Measurements from ENCODE around the gene CD226.
A peak's percentile ranks its signal among the peaks of the same experiment; 100 is the strongest.

The CD226 gene

DNA sequence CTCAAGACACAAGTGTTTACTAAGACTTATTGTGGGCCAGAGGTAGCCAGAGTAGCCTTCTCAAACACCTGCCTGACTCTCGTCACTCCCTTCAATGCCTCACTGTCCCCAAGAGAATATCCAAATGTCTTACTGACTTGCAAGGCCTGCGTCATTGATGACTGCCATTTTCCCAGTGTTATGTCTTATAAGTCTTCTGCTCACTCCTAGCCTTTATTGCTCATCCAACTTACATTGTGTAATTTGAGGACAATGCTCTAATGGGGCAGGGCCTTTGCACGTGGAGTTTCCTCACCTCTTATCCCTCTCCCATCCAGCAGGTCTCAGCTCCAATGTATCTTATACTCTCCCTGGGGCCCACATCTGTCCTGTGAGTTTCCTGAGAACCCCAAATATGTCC lies 10.1 kb upstream of the CD226 start:
- no peak overlapping the region for H2AFZ ChIP-seq
- H3K4me3 ChIP-seq (ENCODE audit: low read depth, low read length) = no peak overlapping the region
- H3K27ac ChIP-seq = no peak overlapping the region
- H3K27me3 ChIP-seq (ENCODE audit: control insufficient read depth, insufficient read depth, low read length) = no peaks in the 10 kb centered on the region
- H3K79me2 ChIP-seq = no peaks in the 10 kb centered on the region
- H3K36me3 ChIP-seq (ENCODE audit: control insufficient read depth, insufficient read depth, low read length) = no peaks in the 10 kb centered on the region
- TF ChIP-seq, protein P1, sequence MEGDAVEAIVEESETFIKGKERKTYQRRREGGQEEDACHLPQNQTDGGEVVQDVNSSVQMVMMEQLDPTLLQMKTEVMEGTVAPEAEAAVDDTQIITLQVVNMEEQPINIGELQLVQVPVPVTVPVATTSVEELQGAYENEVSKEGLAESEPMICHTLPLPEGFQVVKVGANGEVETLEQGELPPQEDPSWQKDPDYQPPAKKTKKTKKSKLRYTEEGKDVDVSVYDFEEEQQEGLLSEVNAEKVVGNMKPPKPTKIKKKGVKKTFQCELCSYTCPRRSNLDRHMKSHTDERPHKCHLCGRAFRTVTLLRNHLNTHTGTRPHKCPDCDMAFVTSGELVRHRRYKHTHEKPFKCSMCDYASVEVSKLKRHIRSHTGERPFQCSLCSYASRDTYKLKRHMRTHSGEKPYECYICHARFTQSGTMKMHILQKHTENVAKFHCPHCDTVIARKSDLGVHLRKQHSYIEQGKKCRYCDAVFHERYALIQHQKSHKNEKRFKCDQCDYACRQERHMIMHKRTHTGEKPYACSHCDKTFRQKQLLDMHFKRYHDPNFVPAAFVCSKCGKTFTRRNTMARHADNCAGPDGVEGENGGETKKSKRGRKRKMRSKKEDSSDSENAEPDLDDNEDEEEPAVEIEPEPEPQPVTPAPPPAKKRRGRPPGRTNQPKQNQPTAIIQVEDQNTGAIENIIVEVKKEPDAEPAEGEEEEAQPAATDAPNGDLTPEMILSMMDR (IDR thresholded peaks at IDR 0.05) = no peak
- no peaks in the 10 kb centered on the region for H3K9me3 ChIP-seq (ENCODE audit: control insufficient read depth, low read length)
- no peak overlapping the region for H3K9ac ChIP-seq
- H3K4me1 ChIP-seq = no peaks in the 10 kb centered on the region
- H3K4me2 ChIP-seq (ENCODE audit: low read length) = no peak overlapping the region

DNA sequence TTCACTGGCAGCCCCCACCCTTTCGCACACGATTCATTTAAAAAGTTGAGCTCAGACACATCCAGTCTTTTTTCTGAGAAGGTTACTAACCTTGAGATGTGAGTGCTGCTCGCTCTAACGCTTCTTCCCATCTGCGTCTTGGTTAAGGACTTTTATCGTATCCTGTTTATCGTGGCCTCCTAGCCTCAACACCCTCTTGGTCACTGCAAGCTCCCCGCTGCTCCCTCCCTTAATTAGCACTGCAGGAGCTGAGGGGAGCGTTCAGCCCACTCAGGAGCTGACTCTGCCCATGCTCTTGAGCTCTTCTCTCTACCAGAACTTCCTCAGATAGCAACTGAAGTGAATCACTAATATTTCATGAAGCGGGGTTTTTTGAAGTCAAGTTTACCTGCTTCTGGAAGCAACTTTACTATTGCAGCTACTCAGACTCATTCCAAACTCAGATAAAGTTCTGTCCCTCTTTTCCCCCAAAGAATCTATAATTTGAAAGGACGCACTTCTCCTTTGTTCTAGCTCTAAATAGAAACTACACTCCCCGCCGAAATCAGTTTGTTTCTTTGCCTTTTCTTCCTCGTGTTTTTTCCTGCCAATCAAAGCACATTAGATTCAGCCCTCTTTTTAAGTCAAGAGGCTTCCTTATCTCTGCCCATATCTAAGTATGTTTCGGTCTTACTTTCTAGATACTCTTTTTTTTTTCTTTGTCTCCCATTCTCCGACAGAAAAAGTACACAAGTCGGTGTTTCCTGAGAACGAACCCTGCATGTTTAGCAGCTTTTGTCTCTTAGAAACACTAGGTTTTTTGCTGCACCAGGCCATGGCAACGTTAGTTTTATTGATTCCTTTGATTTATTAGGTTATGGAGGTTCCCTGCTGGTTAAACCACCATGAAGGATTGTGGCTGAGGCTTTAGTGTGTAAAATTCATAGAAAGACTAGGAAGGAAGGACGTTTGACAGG lies 9.3 kb upstream of the CD226 start:
- Histone ChIP-seq H3K4me3 (ENCODE audit: low read depth, low read length) (no peak overlapping the region), H3K36me3 (ENCODE audit: control insufficient read depth, insufficient read depth, low read length) (no peaks in the 10 kb centered on the region), H3K9ac (no peak overlapping the region), H2AFZ (no peak overlapping the region), H3K27ac (no peak overlapping the region), H3K4me1 (no peaks in the 10 kb centered on the region), H3K79me2 (no peaks in the 10 kb centered on the region), H3K9me3 (ENCODE audit: control insufficient read depth, low read length) (no peaks in the 10 kb centered on the region), H3K27me3 (ENCODE audit: control insufficient read depth, insufficient read depth, low read length) (no peaks in the 10 kb centered on the region), H3K4me2 (ENCODE audit: low read length) (no peak overlapping the region)
- TF ChIP-seq, protein P1 (IDR thresholded peaks at IDR 0.05) = no peak

DNA sequence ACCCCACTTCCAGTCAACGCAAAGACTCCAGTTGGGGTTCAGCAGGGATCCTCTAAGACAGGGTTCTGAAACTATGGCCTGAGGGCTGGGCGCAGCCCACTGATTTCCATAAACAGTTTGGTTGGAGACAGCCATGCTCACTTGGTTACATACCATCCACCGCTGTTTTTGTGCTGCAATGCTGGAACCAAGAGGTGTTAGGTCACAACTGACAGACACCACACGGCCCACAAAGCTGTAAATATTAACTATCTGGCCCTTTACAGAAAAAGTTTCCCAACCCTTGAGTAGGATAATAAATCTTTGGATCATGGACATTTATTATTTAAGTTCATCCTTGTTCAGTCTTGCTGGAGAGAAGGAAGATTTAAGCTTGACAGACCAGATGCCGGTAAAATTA lies 8.4 kb upstream of the CD226 start:
- H3K9me3 ChIP-seq (ENCODE audit: control insufficient read depth, low read length) = no peaks in the 10 kb centered on the region
- TF ChIP-seq, protein P1 (IDR thresholded peaks at IDR 0.05) = no peak
- H2AFZ ChIP-seq = no peak overlapping the region
- H3K4me1 ChIP-seq = no peaks in the 10 kb centered on the region
- no peak overlapping the region for H3K9ac ChIP-seq
- no peaks in the 10 kb centered on the region for H3K79me2 ChIP-seq
- H3K27me3 ChIP-seq (ENCODE audit: control insufficient read depth, insufficient read depth, low read length) = no peaks in the 10 kb centered on the region
- H3K27ac ChIP-seq = no peak overlapping the region
- no peak overlapping the region for H3K4me2 ChIP-seq (ENCODE audit: low read length)
- no peak overlapping the region for H3K4me3 ChIP-seq (ENCODE audit: low read depth, low read length)
- H3K36me3 ChIP-seq (ENCODE audit: control insufficient read depth, insufficient read depth, low read length) = no peaks in the 10 kb centered on the region

DNA sequence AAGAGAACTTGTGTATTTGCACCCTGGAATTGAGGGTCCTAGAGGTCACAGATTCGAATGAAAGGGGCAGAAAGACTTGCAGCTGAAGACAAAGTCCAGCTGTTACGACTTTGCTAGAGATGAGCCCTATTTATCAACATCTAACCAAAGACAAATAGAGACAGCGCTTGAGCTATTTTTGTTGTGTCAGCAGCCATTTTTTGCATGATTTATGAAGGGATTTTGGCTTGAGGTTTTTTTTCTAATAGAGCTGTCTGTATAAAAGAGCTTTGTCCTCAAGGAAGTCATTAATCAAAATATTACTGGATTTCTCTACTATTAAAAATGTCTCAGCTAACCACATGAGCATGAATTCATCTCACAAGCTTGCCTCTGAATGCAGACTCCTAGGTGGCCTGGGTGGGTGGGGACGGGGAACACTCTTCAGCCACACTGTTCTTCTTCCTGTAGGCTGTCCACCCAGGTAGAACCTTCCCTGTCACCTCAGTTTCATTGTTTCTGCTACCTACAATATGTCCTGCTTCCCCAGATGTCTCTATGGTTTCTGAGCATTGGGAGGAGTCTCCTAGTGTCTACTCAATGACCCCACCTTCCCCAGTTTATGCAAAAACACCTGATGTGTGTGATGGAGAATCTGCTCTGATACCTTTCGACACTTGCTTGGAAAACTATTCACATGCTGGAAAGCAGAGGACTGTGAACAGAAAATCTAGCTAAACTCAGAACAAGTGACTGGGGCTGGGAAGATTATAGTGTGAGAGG lies 7.2 kb upstream of the CD226 start:
- Histone ChIP-seq H3K79me2 (no peaks in the 10 kb centered on the region), H2AFZ (peak overlapping the region; percentile 38), H3K4me3 (ENCODE audit: low read depth, low read length) (no peak overlapping the region), H3K36me3 (ENCODE audit: control insufficient read depth, insufficient read depth, low read length) (no peaks in the 10 kb centered on the region), H3K27ac (no peak overlapping the region), H3K9me3 (ENCODE audit: control insufficient read depth, low read length) (no peaks in the 10 kb centered on the region), H3K27me3 (ENCODE audit: control insufficient read depth, insufficient read depth, low read length) (no peaks in the 10 kb centered on the region), H3K4me1 (peaks cover 3% of the 10 kb centered on the region), H3K9ac (no peak overlapping the region), H3K4me2 (ENCODE audit: low read length) (no peak overlapping the region)
- TF ChIP-seq, protein P1 (IDR thresholded peaks at IDR 0.05) = no peak
